Measurements from ENCODE around the gene NTN1.

DNA sequence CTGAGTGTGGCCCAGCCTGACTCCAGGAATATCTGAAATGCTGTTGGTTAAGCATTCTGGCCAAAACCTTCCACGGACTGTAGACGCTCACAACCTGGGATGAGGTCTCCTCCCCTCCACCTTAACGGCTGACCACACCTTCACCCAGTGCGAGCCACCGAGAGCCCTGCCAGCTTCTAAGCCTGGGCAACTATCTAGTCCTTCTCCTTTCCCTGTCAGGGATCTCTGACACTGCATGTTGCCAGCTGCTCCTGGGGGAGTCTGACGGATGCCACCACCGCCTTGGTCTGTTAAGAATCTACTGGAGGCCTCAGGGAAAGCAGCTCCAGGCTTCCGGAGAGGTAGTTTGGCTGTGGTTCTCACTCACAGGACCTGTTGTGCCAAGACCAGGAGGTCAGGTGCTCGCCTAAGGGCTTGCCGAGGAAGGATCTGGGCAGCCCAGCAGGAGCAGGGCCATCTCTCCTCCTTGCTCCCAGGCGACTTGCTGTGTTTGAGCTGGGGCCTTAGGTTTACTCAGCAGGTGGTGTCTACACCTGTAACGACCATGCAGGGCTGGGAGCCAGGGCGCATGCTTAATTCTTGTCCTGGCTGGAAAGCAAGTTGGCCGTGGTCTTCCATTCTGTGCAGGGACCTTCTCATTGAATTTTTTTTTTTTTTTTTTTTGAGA lies 111.8 kb downstream of the NTN1 start:
- TF ChIP-seq POLR2AphosphoS5 (IDR thresholded peaks at IDR 0.05; ENCODE audit: insufficient read depth in 1 of 2, low read depth in 1 of 2) (no peak), POLR2A (IDR thresholded peaks at IDR 0.05) (no peak)
- TF ChIP-seq, protein P1, sequence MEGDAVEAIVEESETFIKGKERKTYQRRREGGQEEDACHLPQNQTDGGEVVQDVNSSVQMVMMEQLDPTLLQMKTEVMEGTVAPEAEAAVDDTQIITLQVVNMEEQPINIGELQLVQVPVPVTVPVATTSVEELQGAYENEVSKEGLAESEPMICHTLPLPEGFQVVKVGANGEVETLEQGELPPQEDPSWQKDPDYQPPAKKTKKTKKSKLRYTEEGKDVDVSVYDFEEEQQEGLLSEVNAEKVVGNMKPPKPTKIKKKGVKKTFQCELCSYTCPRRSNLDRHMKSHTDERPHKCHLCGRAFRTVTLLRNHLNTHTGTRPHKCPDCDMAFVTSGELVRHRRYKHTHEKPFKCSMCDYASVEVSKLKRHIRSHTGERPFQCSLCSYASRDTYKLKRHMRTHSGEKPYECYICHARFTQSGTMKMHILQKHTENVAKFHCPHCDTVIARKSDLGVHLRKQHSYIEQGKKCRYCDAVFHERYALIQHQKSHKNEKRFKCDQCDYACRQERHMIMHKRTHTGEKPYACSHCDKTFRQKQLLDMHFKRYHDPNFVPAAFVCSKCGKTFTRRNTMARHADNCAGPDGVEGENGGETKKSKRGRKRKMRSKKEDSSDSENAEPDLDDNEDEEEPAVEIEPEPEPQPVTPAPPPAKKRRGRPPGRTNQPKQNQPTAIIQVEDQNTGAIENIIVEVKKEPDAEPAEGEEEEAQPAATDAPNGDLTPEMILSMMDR (IDR thresholded peaks at IDR 0.05): no peak
